ENCODE results near the gene INSYN2B.

Gene INSYN2B

DNA sequence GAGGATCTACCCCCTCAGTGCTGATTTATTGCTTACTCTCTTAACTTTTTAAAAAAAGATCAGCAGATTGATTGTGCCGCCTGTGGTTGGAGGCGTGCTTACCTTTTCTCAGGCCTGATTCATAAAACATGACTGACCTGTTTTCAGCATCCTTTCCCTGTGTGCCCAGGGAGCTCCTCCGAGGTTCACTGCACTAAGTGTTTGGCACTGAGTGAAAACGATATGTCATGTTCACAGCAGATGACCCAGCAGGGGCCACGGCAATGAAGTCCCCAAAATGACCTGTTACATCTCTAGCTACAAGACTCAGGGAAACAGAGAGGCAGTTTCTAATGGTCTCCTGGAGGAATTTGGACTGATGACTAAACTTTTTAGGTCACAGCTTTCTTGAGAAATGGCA, 69.9 kb downstream of the INSYN2B start:
- Histone ChIP-seq H3K4me1 (ENCODE audit: insufficient read depth, low read length) (peaks cover 7% of the 10 kb centered on the region; the same call in 1 of the 2 replicates), H3K27ac (ENCODE audit: low read depth, low read length) (no peak overlapping the region), H3K36me3 (ENCODE audit: insufficient read depth, low read length) (no peaks in the 10 kb centered on the region), H3K27me3 (ENCODE audit: insufficient read depth, low read length) (no peaks in the 10 kb centered on the region; the same call in 1 of the 2 replicates), H3K9me3 (ENCODE audit: insufficient read depth, low read depth, low read length) (no peaks in the 10 kb centered on the region), H3K9ac (ENCODE audit: low read depth, low read length) (no peak overlapping the region), H3K4me3 (ENCODE audit: low read length) (no peak overlapping the region)
- whole genome bisulfite sequencing: 89% methylated on average over 5 of the region's 5 CpGs

DNA sequence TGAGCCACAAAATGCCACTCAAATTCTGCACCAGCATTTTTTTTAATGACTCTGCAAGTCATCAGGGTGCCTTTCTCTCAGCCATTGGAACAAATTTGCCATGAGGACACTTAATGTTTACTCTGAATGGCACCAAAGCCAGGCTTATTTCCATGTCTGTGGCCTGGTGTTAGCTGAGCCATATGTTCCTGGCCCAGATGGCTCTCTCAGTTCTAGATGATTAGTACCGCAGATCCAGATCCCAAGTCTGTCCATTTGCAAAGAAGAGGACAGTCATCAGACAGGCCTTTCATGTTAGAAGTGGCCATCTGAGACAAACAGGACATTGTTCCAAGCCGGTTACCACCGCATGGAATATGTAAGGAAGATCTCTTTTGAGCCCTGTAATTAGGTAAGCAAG, 70.3 kb downstream of the INSYN2B start:
- H3K9ac ChIP-seq (ENCODE audit: low read depth, low read length): no peak overlapping the region
- peaks cover 7% of the 10 kb centered on the region; the same call in 1 of the 2 replicates for H3K4me1 ChIP-seq (ENCODE audit: insufficient read depth, low read length)
- H3K9me3 ChIP-seq (ENCODE audit: insufficient read depth, low read depth, low read length): no peaks in the 10 kb centered on the region
- no peak overlapping the region for H3K4me3 ChIP-seq (ENCODE audit: low read length)
- no peaks in the 10 kb centered on the region; the same call in 1 of the 2 replicates for H3K27me3 ChIP-seq (ENCODE audit: insufficient read depth, low read length)
- no peak overlapping the region for H3K27ac ChIP-seq (ENCODE audit: low read depth, low read length)
- H3K36me3 ChIP-seq (ENCODE audit: insufficient read depth, low read length): no peaks in the 10 kb centered on the region
- 93% methylated on average over 3 of the region's 3 CpGs for whole genome bisulfite sequencing

DNA sequence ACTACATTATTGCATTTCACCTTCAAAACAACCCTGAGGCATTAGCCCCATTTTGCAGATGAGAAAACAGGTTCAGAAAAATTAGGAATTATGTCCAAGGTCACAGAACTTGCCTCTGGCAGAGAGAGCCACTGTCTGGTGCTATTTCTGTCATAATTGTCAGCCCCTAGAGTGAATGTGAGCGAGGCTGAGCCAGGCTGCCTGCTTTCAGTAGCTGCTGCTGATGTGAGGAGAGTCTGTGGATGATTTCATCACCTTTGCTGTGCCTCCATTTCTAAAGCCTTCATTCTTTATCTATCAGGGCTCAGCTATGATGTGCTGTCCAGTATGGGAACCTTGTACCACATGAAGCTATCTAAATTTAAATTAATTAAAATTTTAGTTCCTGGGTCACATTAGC, 71.4 kb downstream of the INSYN2B start:
- WGBS: 91% methylated on average over 1 of the region's 1 CpG

DNA sequence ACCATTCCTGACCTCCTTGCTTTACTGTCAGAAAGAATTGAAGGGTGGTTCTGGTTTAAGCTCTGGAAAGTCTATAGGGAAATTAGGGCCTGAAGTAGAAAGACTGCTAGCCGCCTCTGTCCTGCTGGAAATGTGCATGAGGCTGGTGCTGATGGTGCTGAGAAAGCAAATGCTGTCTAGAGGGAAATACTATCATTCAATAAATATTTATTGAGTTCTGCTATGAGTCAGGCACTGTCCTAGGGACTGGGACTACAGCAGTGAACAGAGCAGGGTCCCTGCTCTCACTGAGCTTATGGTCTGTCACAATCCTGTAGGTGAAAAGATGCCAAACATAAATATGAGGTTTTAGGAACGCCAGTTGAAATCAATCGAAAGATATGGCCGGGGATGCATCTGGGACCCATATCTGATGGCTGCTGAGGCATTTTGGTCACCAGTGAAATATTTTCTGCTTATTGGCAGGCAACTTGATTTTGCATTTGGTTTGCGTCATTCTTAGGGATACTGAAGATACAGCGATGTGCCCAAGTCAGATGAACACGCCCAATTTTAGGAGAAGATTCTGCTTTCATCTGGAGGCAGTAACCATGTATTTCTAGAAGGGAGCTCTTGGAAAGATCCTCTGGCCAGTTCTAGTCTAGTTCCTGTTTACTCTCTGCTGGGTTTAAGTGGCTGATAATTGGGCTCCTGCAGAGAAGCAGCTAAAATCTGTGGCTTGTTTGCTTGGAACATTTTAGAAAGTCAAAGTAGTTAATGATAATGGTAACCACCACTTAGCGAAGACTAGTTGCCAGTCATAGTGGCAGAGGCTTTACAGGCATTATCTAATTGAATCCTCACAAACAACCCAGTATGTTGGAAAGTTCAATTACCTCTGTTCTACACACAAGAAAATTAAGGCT, 73.3 kb downstream of the INSYN2B start:
- 79% methylated on average over 8 of the region's 8 CpGs for WGBS
- H3K9me3 ChIP-seq (ENCODE audit: insufficient read depth, low read depth, low read length): no peaks in the 10 kb centered on the region
- peaks cover 7% of the 10 kb centered on the region; the same call in 1 of the 2 replicates for H3K4me1 ChIP-seq (ENCODE audit: insufficient read depth, low read length)
- H3K36me3 ChIP-seq (ENCODE audit: insufficient read depth, low read length): no peaks in the 10 kb centered on the region
- H3K27ac ChIP-seq (ENCODE audit: low read depth, low read length): no peak overlapping the region
- no peaks in the 10 kb centered on the region; the same call in 1 of the 2 replicates for H3K27me3 ChIP-seq (ENCODE audit: insufficient read depth, low read length)
- no peak overlapping the region for H3K9ac ChIP-seq (ENCODE audit: low read depth, low read length)
- no peak overlapping the region for H3K4me3 ChIP-seq (ENCODE audit: low read length)

More for the DNA sequence above, 71.4 kb downstream of the INSYN2B start:
- peaks cover 7% of the 10 kb centered on the region; the same call in 1 of the 2 replicates for H3K4me1 ChIP-seq (ENCODE audit: insufficient read depth, low read length)
- no peaks in the 10 kb centered on the region for H3K9me3 ChIP-seq (ENCODE audit: insufficient read depth, low read depth, low read length)
- H3K4me3 ChIP-seq (ENCODE audit: low read length): no peak overlapping the region
- H3K27me3 ChIP-seq (ENCODE audit: insufficient read depth, low read length): no peaks in the 10 kb centered on the region; the same call in 1 of the 2 replicates
- H3K27ac ChIP-seq (ENCODE audit: low read depth, low read length): no peak overlapping the region
- no peak overlapping the region for H3K9ac ChIP-seq (ENCODE audit: low read depth, low read length)
- no peaks in the 10 kb centered on the region for H3K36me3 ChIP-seq (ENCODE audit: insufficient read depth, low read length)

DNA sequence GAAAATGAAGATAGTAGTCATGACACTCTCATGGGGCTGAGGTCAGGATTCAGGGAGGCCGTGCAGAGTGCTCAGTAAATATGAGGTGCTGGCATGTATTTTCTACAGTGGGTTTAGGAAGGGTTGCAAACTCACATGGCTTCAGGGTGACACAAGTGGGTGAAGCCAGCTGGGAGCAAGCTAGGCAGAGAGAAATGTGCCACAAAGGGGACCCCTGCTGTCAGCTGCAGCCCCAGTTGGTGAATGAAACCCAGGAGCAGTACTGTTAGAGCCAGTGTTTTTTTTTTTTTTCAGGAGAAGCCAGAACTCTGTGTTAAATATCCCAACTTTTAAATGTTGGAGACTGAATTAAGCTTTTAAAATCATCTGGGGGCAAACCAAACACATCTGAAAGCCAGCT, 75.3 kb downstream of the INSYN2B start:
- Histone ChIP-seq H3K4me1 (ENCODE audit: insufficient read depth, low read length) (peaks cover 7% of the 10 kb centered on the region; the same call in 1 of the 2 replicates), H3K9ac (ENCODE audit: low read depth, low read length) (no peak overlapping the region), H3K9me3 (ENCODE audit: insufficient read depth, low read depth, low read length) (no peaks in the 10 kb centered on the region), H3K27me3 (ENCODE audit: insufficient read depth, low read length) (no peaks in the 10 kb centered on the region; the same call in 1 of the 2 replicates), H3K27ac (ENCODE audit: low read depth, low read length) (no peak overlapping the region), H3K36me3 (ENCODE audit: insufficient read depth, low read length) (no peaks in the 10 kb centered on the region), H3K4me3 (ENCODE audit: low read length) (no peak overlapping the region)
- 89% methylated on average over 1 of the region's 1 CpG for WGBS

DNA sequence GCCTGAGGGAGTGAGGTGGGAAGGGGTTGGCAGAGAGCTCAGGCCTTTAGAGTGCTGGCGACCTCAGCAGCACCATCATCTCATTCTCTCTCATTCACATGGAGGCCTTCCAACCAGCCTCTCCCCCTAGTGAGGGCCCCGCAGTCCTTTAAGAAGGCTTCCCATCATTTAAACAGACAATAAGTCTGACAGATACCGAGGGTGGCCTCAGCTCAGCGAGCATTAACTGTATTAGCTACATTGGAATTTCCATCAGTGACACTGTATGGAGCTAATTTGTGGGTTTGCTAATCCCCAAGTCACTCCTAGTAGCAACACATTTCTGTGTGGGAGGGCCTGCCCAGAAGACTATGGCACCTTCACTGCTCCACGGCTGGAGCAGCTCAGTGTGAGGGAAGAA, 75.8 kb downstream of the INSYN2B start:
- no peaks in the 10 kb centered on the region for H3K9me3 ChIP-seq (ENCODE audit: insufficient read depth, low read depth, low read length)
- no peak overlapping the region for H3K27ac ChIP-seq (ENCODE audit: low read depth, low read length)
- no peaks in the 10 kb centered on the region for H3K36me3 ChIP-seq (ENCODE audit: insufficient read depth, low read length)
- no peak overlapping the region for H3K9ac ChIP-seq (ENCODE audit: low read depth, low read length)
- WGBS: 79% methylated on average over 5 of the region's 5 CpGs
- peaks cover 7% of the 10 kb centered on the region; the same call in 1 of the 2 replicates for H3K4me1 ChIP-seq (ENCODE audit: insufficient read depth, low read length)
- no peaks in the 10 kb centered on the region; the same call in 1 of the 2 replicates for H3K27me3 ChIP-seq (ENCODE audit: insufficient read depth, low read length)
- H3K4me3 ChIP-seq (ENCODE audit: low read length): no peak overlapping the region

DNA sequence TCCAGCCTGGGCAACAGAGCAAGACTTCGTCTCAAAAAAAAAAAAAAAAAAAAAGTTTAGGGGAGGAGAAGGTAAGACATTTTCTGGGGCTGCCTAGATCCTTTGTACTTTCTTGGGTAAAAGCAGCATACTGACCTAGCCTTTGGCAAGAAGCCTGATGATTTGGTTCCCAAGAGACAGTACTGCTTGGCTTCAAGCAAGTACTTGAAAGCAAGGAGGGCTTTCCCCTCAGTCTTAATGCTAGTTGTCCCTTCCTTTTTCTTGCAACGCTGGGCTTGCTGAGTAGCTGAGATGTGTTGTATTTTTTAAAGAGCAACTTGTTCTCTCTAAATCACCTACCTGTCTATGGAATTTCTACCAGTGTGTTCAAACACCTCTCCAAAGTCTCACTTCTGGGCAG, 76.2 kb downstream of the INSYN2B start:
- Histone ChIP-seq H3K9ac (ENCODE audit: low read depth, low read length) (no peak overlapping the region), H3K27ac (ENCODE audit: low read depth, low read length) (no peak overlapping the region), H3K9me3 (ENCODE audit: insufficient read depth, low read depth, low read length) (no peaks in the 10 kb centered on the region), H3K27me3 (ENCODE audit: insufficient read depth, low read length) (no peaks in the 10 kb centered on the region), H3K36me3 (ENCODE audit: insufficient read depth, low read length) (no peaks in the 10 kb centered on the region), H3K4me1 (ENCODE audit: insufficient read depth, low read length) (peaks cover 7% of the 10 kb centered on the region; the same call in 1 of the 2 replicates), H3K4me3 (ENCODE audit: low read length) (no peak overlapping the region)
- WGBS: 97% methylated on average over 1 of the region's 2 CpGs

DNA sequence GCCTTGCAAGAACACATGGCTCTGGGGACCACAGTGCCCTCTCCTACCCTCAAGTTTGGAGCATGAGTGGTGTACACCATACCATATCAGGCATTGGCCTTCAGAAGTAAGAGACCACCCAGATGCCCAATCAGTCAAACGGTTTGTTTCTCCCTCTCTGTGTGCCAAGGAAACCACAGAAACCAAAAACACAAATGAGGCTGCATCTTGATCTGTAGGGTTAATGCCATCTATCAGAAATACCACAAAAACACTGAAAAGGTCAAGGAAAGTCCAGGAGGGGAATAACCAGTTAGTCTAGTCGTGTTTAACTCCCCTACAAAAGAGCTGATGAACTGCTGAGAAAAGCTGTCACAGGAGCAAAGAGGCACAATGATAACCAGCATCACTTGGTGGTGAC, 78.4 kb downstream of the INSYN2B start:
- Histone ChIP-seq H3K27ac (ENCODE audit: low read depth, low read length) (no peak overlapping the region), H3K9me3 (ENCODE audit: insufficient read depth, low read depth, low read length) (no peaks in the 10 kb centered on the region), H3K4me3 (ENCODE audit: low read length) (no peak overlapping the region), H3K27me3 (ENCODE audit: insufficient read depth, low read length) (no peaks in the 10 kb centered on the region), H3K4me1 (ENCODE audit: insufficient read depth, low read length) (peaks cover 1% of the 10 kb centered on the region; the same call in 1 of the 2 replicates), H3K36me3 (ENCODE audit: insufficient read depth, low read length) (no peaks in the 10 kb centered on the region), H3K9ac (ENCODE audit: low read depth, low read length) (no peak overlapping the region)
- 90% methylated on average over 2 of the region's 2 CpGs for WGBS

DNA sequence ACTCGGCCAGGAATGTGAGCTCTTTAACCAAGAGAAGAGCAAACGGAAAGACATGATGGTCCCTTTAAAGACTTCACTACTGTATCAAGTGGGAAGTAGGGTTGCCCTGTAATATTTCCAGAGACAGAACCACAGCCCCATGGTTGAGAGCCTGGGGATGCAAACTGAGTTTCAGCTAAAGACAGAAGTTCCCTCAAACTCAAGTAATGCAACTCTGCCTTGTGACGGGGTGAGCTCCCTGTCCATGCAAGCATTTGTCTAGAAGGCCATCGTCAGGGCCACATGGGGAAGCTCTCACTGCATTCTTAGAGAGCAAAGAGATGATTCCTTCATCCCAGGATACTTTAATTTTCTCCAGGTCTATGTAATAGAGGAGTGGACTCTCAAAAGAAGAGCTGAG, 82.8 kb downstream of the INSYN2B start:
- WGBS: 89% methylated on average over 4 of the region's 4 CpGs
- Histone ChIP-seq H3K27me3 (ENCODE audit: insufficient read depth, low read length) (no peaks in the 10 kb centered on the region), H3K36me3 (ENCODE audit: insufficient read depth, low read length) (no peaks in the 10 kb centered on the region), H3K27ac (ENCODE audit: low read depth, low read length) (no peak overlapping the region), H3K4me3 (ENCODE audit: low read length) (no peak overlapping the region), H3K9me3 (ENCODE audit: insufficient read depth, low read depth, low read length) (no peaks in the 10 kb centered on the region), H3K4me1 (ENCODE audit: insufficient read depth, low read length) (no peaks in the 10 kb centered on the region), H3K9ac (ENCODE audit: low read depth, low read length) (no peak overlapping the region)

DNA sequence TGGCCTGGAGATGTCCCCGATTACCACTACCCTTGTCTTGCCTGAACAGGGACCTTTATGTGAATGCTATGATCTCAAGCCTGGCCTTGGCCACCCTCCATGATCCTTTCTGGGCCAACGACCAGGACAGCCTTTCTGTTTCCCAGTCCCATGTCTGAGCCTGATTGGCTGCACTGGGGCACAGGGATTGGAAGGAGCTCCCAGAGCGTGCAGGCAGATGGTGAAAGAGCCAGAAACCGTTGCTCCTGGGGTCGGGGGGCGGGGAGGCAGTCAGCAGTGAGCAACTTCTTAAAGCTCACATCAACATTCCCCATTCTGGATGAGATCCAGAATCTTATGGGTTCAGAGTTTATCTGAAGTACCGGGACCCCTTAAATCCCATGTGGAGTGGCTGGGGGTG, 84.4 kb downstream of the INSYN2B start:
- Histone ChIP-seq H3K9ac (ENCODE audit: low read depth, low read length) (no peak overlapping the region), H3K9me3 (ENCODE audit: insufficient read depth, low read depth, low read length) (no peaks in the 10 kb centered on the region), H3K4me1 (ENCODE audit: insufficient read depth, low read length) (no peaks in the 10 kb centered on the region), H3K4me3 (ENCODE audit: low read length) (no peak overlapping the region), H3K27ac (ENCODE audit: low read depth, low read length) (no peak overlapping the region), H3K36me3 (ENCODE audit: insufficient read depth, low read length) (no peaks in the 10 kb centered on the region), H3K27me3 (ENCODE audit: insufficient read depth, low read length) (no peaks in the 10 kb centered on the region)
- 87% methylated on average over 7 of the region's 7 CpGs for WGBS

DNA sequence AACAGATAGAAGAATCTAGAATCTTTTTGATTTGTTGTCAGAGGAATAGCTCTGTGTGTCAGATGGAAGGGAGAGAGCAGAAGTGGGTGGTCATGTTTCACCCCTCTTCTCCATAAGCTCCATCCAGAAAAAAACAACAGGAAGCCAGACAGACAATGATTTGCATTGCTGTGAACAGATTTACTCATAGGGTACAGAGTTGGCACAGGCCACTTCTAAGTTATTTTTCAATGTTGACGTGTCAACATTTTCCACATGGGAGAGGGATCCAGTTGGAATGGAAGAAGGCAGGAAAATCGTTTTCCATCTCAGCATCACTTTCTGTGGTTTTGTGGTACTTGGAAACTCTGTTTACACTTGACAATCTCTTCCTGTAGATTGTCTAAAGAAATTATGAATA, 86.7 kb downstream of the INSYN2B start:
- Histone ChIP-seq H3K27me3 (ENCODE audit: insufficient read depth, low read length) (no peaks in the 10 kb centered on the region), H3K4me3 (ENCODE audit: low read length) (no peak overlapping the region), H3K9me3 (ENCODE audit: insufficient read depth, low read depth, low read length) (no peaks in the 10 kb centered on the region), H3K4me1 (ENCODE audit: insufficient read depth, low read length) (no peaks in the 10 kb centered on the region), H3K27ac (ENCODE audit: low read depth, low read length) (no peak overlapping the region), H3K36me3 (ENCODE audit: insufficient read depth, low read length) (no peaks in the 10 kb centered on the region), H3K9ac (ENCODE audit: low read depth, low read length) (no peak overlapping the region)
- 100% methylated on average over 2 of the region's 2 CpGs for WGBS

All from HUES64 (cell line).